HepG2 (cell line): ENCODE results near the gene TPD52L2. TPM values are rescaled to one million over a fixed set of nuclear protein-coding genes. Genes with fewer than 3 reads are reported as not detected.
A peak's percentile ranks its signal among the peaks of the same experiment; 100 is the strongest.

Experiments
- ATAC-seq: fragments of 200-7000 bp; cut with Tn5 transposase; 3 replicates; pipeline ENCODE4 v1.9.1; 2020; ENCODE audit warnings: mild to moderate bottlenecking, moderate library complexity
- BruUV-seq: library from RNA; stranded (reverse); fragments of 400-500 nt; replicated peaks from 2 replicates; lab custom pipeline; 2021; lab: Mats Ljungman, UMichigan
- CTCF ChIA-PET: fragments of 300-600 bp; formaldehyde crosslinking; extraction: SDS; loops from one replicate; lab custom pipeline; 2021; ENCODE audit warnings: low total read pairs, inconsistent platforms, low intra/inter-chr PET ratio; lab: Yijun Ruan, JAX
- POLR2A ChIA-PET: fragments of 350-600 bp; sonication (Branson Sonifier 250); formaldehyde crosslinking; loops from one replicate; lab custom pipeline; 2020; ENCODE audit warnings: antibody characterized with exemption, inconsistent platforms; lab: Yijun Ruan, JAX
- DNase-seq: peaks from one replicate; pipeline ENCODE4 v3.0.0-alpha.2; 2015; ENCODE audit warnings: low spot score
- FAIRE-seq: peaks from 3 replicates; lab custom pipeline; 2011; peaks lifted over from hg19 to GRCh38; lab: Jason Lieb, UNC
- H2AFZ ChIP-seq: one replicate; pipeline ENCODE4 v1.6.1; 2011; ENCODE audit warnings: low read length, inconsistent platforms
- H3K27ac ChIP-seq: fragments of 300-600 bp; 3 replicates; pipeline ENCODE4 v1.8.0; 2011; ENCODE audit warnings: mixed run types, mild to moderate bottlenecking, mixed read lengths, low read length, inconsistent platforms; ENCODE audit not compliant: insufficient read depth; ENCODE audit errors: extremely low read length
- H3K27me3 ChIP-seq, 2 experiments: fragments of 200-600 bp in 1 of 2; 2 replicates in 1 of 2; 3 replicates in 1 of 2; pipeline versions ENCODE4 v1.6.0 to v1.8.0; 2011; ENCODE audit warnings: low read length in 2 of 2, mild to moderate bottlenecking in 2 of 2, moderate library complexity in 2 of 2, inconsistent platforms in 1 of 2; ENCODE audit not compliant: insufficient read depth in 2 of 2, control insufficient read depth in 1 of 2
- H3K36me3 ChIP-seq, 2 experiments: fragments of 200-600 bp in 1 of 2; replicated peaks in 1 of 2; 2 replicates in 1 of 2; 3 replicates in 1 of 2; pipeline versions ENCODE4 v1.5.1 to v1.8.0; 2011; ENCODE audit warnings: low read length in 2 of 2, inconsistent platforms in 1 of 2; ENCODE audit not compliant: insufficient read depth in 2 of 2, control insufficient read depth in 1 of 2
- H3K4me1 ChIP-seq: 2 replicates; pipeline ENCODE4 v1.5.1; 2012; ENCODE audit warnings: low read length, inconsistent platforms; ENCODE audit not compliant: insufficient read depth
- H3K4me2 ChIP-seq: 2 replicates; pipeline ENCODE4 v1.6.0; 2011; ENCODE audit warnings: low read depth, low read length, inconsistent platforms
- H3K4me3 ChIP-seq, 3 experiments: fragments of 200-600 bp in 1 of 3; sonication (generic), shearing (Covaris generic) in 1 of 3; replicated peaks in 1 of 3; 2 replicates each; pipeline ENCODE4 v1.5.1; 2011 to 2016; ENCODE audit warnings: low read length in 3 of 3, inconsistent platforms in 2 of 3, low read depth in 2 of 3, mild to moderate bottlenecking in 2 of 3, control low read depth in 1 of 3, mixed read lengths in 1 of 3; ENCODE audit not compliant: insufficient read depth in 1 of 3
- H3K79me2 ChIP-seq: one replicate; pipeline ENCODE4 v1.6.1; 2011; ENCODE audit warnings: low read length, inconsistent platforms; ENCODE audit not compliant: insufficient read depth
- H3K9ac ChIP-seq: 2 replicates; pipeline ENCODE4 v1.6.0; 2011; ENCODE audit warnings: mild to moderate bottlenecking, low read depth, low read length, inconsistent platforms; ENCODE audit not compliant: insufficient read depth
- H3K9me3 ChIP-seq: 2 replicates; pipeline ENCODE4 v1.5.1; 2012; ENCODE audit warnings: mild to moderate bottlenecking, low read length
- H4K20me1 ChIP-seq: 2 replicates; pipeline ENCODE4 v1.6.0; 2011; ENCODE audit warnings: inconsistent platforms, mild to moderate bottlenecking, low read length, moderate library complexity; ENCODE audit not compliant: insufficient read depth
- NR1H2 ChIP-seq: sonication (generic); formaldehyde crosslinking; IDR thresholded peaks from 2 replicates; pipeline ENCODE4 v1.8.1; 2022; ENCODE audit warnings: low read depth, missing genetic modification reagents, borderline replicate concordance
- RAD51 ChIP-seq: fragments of 450-650 bp; IDR thresholded peaks from 2 replicates; pipeline ENCODE4 v1.6.1; 2016; ENCODE audit warnings: borderline replicate concordance
- RXRB ChIP-seq: IDR thresholded peaks from 2 replicates; pipeline ENCODE4 v1.6.1; 2016; ENCODE audit warnings: borderline replicate concordance, missing genetic modification reagents, missing compliant biosample characterization
- SAP130 ChIP-seq: IDR thresholded peaks from 2 replicates; pipeline ENCODE4 v1.6.1; 2016; ENCODE audit warnings: low read depth
- SIN3A ChIP-seq: IDR thresholded peaks from 2 replicates; pipeline ENCODE4 v1.6.1; 2011; ENCODE audit warnings: low read depth, mild to moderate bottlenecking, control low read depth, low read length, borderline replicate concordance
- SMC3 ChIP-seq: IDR thresholded peaks from 2 replicates; pipeline ENCODE4 v1.6.1; 2011; ENCODE audit warnings: low read length, improper control_type of control experiment
- ZEB1 ChIP-seq: IDR thresholded peaks from 2 replicates; pipeline ENCODE4 v1.6.1; 2012; ENCODE audit warnings: mild to moderate bottlenecking, low read depth, inconsistent platforms; ENCODE audit not compliant: insufficient replicate concordance
- ZNF251 ChIP-seq: sonication (generic); formaldehyde crosslinking; IDR thresholded peaks from 2 replicates; pipeline ENCODE4 v1.9.0; 2021; ENCODE audit warnings: mild to moderate bottlenecking, missing genetic modification reagents
- WGBS: methylation state at CpG from one replicate; pipeline ENCODE4 v1.1.6; 2017; ENCODE audit warnings: low lambda C conversion rate; 5-methylcytosine and 5-hydroxymethylcytosine counted together
- in situ Hi-C: cut with HindIII; loops from 2 replicates; pipeline ENCODE4 v1.10.0; 2017; ENCODE audit warnings: low pct_unique_long_range_greater_than_20kb; ENCODE audit not compliant: extremely low pct_ligation_motif_present
- intact Hi-C: fragments of 100-400 bp; cut with micrococcal nuclease; formaldehyde crosslinking; loops from one replicate; pipeline ENCODE4 v1.10.0; 2022; ENCODE audit not compliant: unreplicated experiment
- polyA plus RNA-seq, 8 experiments: library from polyadenylated mRNA; depleted of rRNA in 3 of 8; stranded (reverse) in 7 of 8; unstranded in 1 of 8; fragments of >200 nt; fragmentation: Illumina TruSeq in 4 of 8; extraction: Trizol in 4 of 8; gene quantifications; 2 replicates each; pipeline versions ENCODE4 v1.2.1 to v1.2.3, GENCODE V29; 2011 to 2016; ENCODE audit warnings: low read depth in 4 of 8, missing spikeins in 1 of 8, mixed read lengths in 1 of 8; ENCODE audit not compliant: insufficient read depth in 1 of 8
- total RNA-seq, 5 experiments: library from RNA; depleted of rRNA; stranded (reverse); fragments of >200 nt; fragmentation: Illumina TruSeq; extraction: Trizol; gene quantifications; 2 replicates each; pipeline ENCODE4 v1.2.3, GENCODE V29; 2016; ENCODE audit warnings: low read depth in 1 of 5
- TF ChIP-seq, protein P1 (sequence below): sonication (generic); formaldehyde crosslinking; IDR thresholded peaks from 2 replicates; pipeline ENCODE4 v1.9.0; 2021; ENCODE audit warnings: missing genetic modification reagents, borderline replicate concordance
- TF ChIP-seq, protein P2 (sequence below): IDR thresholded peaks from 2 replicates; pipeline ENCODE4 v1.6.1; 2016; ENCODE audit warnings: missing genetic modification reagents, missing compliant biosample characterization
- TF ChIP-seq, protein P3 (sequence below): sonication (generic); formaldehyde crosslinking; IDR thresholded peaks from 2 replicates; pipeline ENCODE4 v1.5.0; 2020; ENCODE audit warnings: missing genetic modification reagents
- TF ChIP-seq, protein P4 (sequence below): IDR thresholded peaks from 2 replicates; pipeline ENCODE4 v1.6.1; 2012; ENCODE audit warnings: low read depth, low read length, improper control_type of control experiment
- TF ChIP-seq, protein P5 (sequence below): sonication (generic); formaldehyde crosslinking; IDR thresholded peaks from 2 replicates; pipeline ENCODE4 v1.5.1; 2020; ENCODE audit warnings: missing genetic modification reagents, mild to moderate bottlenecking, borderline replicate concordance
- TF ChIP-seq, protein P6 (sequence below): sonication (generic); formaldehyde crosslinking; IDR thresholded peaks from 2 replicates; pipeline ENCODE4 v1.5.1; 2020; ENCODE audit warnings: missing genetic modification reagents, mild to moderate bottlenecking, borderline replicate concordance

The TPD52L2 gene
- total and polyA plus RNA-seq, 2 of the 13 experiments (the other 11 are each of a cell fraction or from before 2014, with no cell fraction given): 156 to 184 TPM

DNA sequence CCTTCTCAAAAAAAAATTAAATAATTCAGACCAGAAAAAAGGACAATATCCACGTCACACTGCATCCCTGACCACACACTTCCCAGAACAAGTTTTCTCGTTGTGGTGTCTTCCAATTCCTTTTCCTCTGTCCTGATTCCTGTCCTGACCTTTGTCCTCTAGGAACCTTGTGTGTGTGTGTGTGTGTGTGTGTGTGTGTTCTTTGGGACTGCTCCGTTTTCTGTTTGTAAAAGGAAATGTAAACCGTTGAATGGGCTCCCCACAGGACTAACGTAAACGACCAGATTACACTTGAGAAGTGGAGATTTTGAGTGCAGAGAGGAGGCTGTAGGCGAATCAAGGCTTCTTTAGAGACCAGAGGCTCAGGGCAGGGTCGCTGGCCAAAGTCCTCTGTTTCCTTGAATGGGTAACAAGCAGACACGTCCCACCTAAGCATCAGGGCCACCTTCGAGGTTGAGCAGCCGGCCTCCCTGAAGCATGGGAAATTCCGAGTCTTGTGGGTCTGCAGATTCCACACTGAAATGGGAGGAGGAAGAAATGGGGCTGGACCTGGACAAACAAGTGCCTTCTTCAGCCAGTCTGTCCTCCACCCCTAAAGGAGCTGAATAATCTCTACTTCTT, 41.3 kb upstream of the TPD52L2 start:
- ChIA-PET POLR2A (interaction anchor here (1.0 kb wide), 1 partner anchor 41 kb away, joined by 6 read pairs; the partner anchor contains the start of gene TPD52L2), CTCF (no interaction called here)
- Histone ChIP-seq H3K9me3 (no peaks in the 10 kb centered on the region), H3K4me3 (no peak overlapping the region; a peak in 1 of 6 replicates), H3K27me3 (peaks cover 2 to 4% of the 10 kb centered on the region in 2 experiments; a peak in 2 of 5 replicates), H3K9ac (no peak overlapping the region), H3K4me1 (peaks cover 43% of the 10 kb centered on the region), H4K20me1 (peaks cover 7% of the 10 kb centered on the region; the same call in 1 of the 2 replicates), H3K36me3 (no peaks in the 10 kb centered on the region), H3K79me2 (no peaks in the 10 kb centered on the region), H3K27ac (peak overlapping the region; percentile 6), H3K4me2 (peak overlapping the region; percentile 45), H2AFZ (no peak overlapping the region)
- intact Hi-C loops (no loop called here), in situ Hi-C loops (loop anchor here (5.0 kb wide), 1 partner anchor 34 kb away; no protein-coding TSS in a partner anchor)
- 21% methylated on average over 12 of the region's 12 CpGs for WGBS
- ATAC-seq: no peak
- no TSS peak for BruUV-seq
- peak; percentile 84 for FAIRE-seq
- DNase-seq: peak; percentile 61
- TF ChIP-seq ZNF251 (CRISPR knock-in tag) (no peak), RXRB (CRISPR knock-in tag) (0 out of 2 replicates have a peak, but pooled peaks have one; percentile 34), RAD51 (no peak), ZEB1 (no peak), SIN3A (no peak), SMC3 (no peak), NR1H2 (CRISPR knock-in tag) (no peak), SAP130 (CRISPR knock-in tag) (peak; percentile 51; the same call in 1 of the 2 replicates)
- TF ChIP-seq, protein P1, sequence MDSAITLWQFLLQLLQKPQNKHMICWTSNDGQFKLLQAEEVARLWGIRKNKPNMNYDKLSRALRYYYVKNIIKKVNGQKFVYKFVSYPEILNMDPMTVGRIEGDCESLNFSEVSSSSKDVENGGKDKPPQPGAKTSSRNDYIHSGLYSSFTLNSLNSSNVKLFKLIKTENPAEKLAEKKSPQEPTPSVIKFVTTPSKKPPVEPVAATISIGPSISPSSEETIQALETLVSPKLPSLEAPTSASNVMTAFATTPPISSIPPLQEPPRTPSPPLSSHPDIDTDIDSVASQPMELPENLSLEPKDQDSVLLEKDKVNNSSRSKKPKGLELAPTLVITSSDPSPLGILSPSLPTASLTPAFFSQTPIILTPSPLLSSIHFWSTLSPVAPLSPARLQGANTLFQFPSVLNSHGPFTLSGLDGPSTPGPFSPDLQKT (CRISPR knock-in tag): no peak
- TF ChIP-seq, protein P2, sequence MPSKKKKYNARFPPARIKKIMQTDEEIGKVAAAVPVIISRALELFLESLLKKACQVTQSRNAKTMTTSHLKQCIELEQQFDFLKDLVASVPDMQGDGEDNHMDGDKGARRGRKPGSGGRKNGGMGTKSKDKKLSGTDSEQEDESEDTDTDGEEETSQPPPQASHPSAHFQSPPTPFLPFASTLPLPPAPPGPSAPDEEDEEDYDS (CRISPR knock-in tag): no peak
- TF ChIP-seq, protein P3, sequence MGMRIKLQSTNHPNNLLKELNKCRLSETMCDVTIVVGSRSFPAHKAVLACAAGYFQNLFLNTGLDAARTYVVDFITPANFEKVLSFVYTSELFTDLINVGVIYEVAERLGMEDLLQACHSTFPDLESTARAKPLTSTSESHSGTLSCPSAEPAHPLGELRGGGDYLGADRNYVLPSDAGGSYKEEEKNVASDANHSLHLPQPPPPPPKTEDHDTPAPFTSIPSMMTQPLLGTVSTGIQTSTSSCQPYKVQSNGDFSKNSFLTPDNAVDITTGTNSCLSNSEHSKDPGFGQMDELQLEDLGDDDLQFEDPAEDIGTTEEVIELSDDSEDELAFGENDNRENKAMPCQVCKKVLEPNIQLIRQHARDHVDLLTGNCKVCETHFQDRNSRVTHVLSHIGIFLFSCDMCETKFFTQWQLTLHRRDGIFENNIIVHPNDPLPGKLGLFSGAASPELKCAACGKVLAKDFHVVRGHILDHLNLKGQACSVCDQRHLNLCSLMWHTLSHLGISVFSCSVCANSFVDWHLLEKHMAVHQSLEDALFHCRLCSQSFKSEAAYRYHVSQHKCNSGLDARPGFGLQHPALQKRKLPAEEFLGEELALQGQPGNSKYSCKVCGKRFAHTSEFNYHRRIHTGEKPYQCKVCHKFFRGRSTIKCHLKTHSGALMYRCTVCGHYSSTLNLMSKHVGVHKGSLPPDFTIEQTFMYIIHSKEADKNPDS (CRISPR knock-in tag): 0 out of 2 replicates have a peak, but pooled peaks have one; percentile 34
- TF ChIP-seq, protein P4, sequence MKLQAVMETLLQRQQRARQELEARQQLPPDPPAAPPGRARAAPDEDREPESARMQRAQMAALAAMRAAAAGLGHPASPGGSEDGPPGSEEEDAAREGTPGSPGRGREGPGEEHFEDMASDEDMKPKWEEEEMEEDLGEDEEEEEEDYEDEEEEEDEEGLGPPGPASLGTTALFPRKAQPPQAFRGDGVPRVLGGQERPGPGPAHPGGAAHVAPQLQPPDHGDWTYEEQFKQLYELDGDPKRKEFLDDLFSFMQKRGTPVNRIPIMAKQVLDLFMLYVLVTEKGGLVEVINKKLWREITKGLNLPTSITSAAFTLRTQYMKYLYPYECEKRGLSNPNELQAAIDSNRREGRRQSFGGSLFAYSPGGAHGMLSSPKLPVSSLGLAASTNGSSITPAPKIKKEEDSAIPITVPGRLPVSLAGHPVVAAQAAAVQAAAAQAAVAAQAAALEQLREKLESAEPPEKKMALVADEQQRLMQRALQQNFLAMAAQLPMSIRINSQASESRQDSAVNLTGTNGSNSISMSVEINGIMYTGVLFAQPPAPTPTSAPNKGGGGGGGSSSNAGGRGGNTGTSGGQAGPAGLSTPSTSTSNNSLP: no peak
- TF ChIP-seq, protein P5, sequence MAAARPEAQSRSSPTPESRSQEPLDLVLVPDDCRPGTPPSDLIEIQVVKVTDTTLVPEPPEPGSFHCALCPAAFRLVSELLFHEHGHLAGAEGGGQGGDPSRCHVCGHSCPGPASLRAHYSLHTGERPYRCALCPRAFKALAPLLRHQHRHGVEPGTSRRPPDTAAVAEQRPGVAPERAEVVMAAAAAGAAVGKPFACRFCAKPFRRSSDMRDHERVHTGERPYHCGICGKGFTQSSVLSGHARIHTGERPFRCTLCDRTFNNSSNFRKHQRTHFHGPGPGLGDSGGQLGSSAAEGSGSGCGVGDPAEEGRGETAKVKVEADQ (CRISPR knock-in tag): no peak
- TF ChIP-seq, protein P6, sequence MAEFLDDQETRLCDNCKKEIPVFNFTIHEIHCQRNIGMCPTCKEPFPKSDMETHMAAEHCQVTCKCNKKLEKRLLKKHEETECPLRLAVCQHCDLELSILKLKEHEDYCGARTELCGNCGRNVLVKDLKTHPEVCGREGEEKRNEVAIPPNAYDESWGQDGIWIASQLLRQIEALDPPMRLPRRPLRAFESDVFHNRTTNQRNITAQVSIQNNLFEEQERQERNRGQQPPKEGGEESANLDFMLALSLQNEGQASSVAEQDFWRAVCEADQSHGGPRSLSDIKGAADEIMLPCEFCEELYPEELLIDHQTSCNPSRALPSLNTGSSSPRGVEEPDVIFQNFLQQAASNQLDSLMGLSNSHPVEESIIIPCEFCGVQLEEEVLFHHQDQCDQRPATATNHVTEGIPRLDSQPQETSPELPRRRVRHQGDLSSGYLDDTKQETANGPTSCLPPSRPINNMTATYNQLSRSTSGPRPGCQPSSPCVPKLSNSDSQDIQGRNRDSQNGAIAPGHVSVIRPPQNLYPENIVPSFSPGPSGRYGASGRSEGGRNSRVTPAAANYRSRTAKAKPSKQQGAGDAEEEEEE (CRISPR knock-in tag): no peak
